Type B pancreatic cell (in vitro differentiated cells): ENCODE results near the gene EPHB1. TPM values are rescaled to one million over a fixed set of nuclear protein-coding genes. Genes with fewer than 3 reads are reported as not detected.

Experiments used
- DNase-seq: peaks from one replicate; pipeline ENCODE4 v3.0.0; 2021; ENCODE audit warnings: mixed read lengths; ENCODE audit not compliant: unreplicated experiment; ENCODE audit errors: extremely low spot score
- H3K27ac Mint-ChIP-seq: 2 replicates; pipeline ENCODE4 v1.8.0; 2021; ENCODE audit warnings: mild to moderate bottlenecking, mixed read lengths
- H3K27me3 Mint-ChIP-seq: 2 replicates; pipeline ENCODE4 v1.8.0; 2021; ENCODE audit warnings: mixed read lengths
- H3K36me3 Mint-ChIP-seq: 2 replicates; pipeline ENCODE4 v1.8.0; 2021; ENCODE audit warnings: mixed read lengths
- H3K4me1 Mint-ChIP-seq: one replicate; pipeline ENCODE4 v1.8.0; 2021; ENCODE audit warnings: mixed read lengths; ENCODE audit not compliant: unreplicated experiment
- H3K4me3 Mint-ChIP-seq: 2 replicates; pipeline ENCODE4 v1.8.0; 2021; ENCODE audit warnings: mild to moderate bottlenecking, mixed read lengths
- H3K9me3 Mint-ChIP-seq: 2 replicates; pipeline ENCODE4 v1.8.0; 2021; ENCODE audit warnings: mixed read lengths
- CTCF ChIP-seq: fragments of 200-600 bp; sonication (generic); conservative IDR thresholded peaks from 2 replicates; pipeline ENCODE4 v1.5.0; 2021; ENCODE audit warnings: antibody characterized with exemption, mild to moderate bottlenecking
- total RNA-seq: library from RNA; stranded (reverse); gene quantifications from 2 replicates; pipeline ENCODE4 v1.2.1, GENCODE V29; 2021; ENCODE audit warnings: low replicate concordance

The EPHB1 gene
- total RNA-seq, 1 donor from 2014 or later, result 9.1 TPM

DNA sequence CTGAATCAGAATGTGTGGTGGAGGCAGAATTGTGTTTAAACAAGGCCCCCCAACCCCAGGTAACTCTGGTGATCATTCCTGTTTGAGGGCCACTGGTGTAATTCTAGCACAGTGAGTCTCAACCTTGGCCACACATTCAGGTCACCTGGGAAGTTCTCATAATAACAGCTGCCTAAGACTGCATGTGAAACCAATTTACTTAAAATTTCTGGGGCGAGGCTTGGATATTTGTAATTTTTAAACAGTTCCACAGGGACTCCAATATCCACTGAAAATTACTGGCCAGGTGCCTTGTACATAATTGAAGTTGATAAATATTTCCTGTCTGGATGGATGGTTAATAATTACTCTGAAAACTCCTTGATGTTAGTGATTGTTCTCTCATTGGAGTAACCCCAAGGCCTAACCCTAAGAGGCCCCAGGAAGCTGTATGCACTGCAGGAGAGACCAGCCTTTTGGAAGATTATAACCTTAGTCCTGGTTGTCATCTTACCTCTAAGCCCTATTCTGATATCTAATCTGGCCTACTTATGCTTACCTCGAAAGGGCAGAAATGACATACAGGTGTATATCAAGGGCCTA lies 25.7 kb upstream of the EPHB1 start:
- Mint-ChIP-seq H3K4me1 (peaks cover 8% of the 10 kb centered on the region), H3K27ac (no peak overlapping the region), H3K36me3 (no peaks in the 10 kb centered on the region), H3K27me3 (peaks cover 23% of the 10 kb centered on the region), H3K4me3 (no peak overlapping the region), H3K9me3 (no peaks in the 10 kb centered on the region)
- TF ChIP-seq CTCF, result no peak
- DNase-seq, result no peak

DNA sequence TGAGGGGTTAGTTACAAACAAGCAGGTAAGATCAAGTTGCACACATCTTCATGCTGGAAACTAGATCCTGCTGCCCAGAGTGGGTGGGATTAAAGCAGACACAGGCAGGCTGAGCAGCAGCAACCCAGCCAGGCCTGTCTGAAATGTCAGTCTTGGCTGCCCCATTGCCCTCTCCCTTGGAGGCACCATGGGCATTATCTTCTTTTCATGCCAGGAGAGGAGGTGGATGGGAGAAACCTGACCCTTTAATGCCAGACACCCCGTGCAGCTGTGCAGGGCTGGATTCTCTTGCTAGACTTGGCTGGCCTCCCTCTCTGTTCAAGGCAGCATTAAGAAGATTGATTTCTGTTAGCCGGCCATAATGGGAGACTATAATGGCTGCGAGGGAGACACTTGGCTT lies 23.0 kb upstream of the EPHB1 start:
- Mint-ChIP-seq H3K4me1 (peaks cover 8% of the 10 kb centered on the region), H3K27me3 (peaks cover 23% of the 10 kb centered on the region), H3K36me3 (no peaks in the 10 kb centered on the region), H3K4me3 (no peak overlapping the region), H3K9me3 (no peaks in the 10 kb centered on the region), H3K27ac (no peak overlapping the region)
- no peak for DNase-seq
- TF ChIP-seq CTCF, result no peak

GRCh38 chr3:134772591-134772990 lies 22.5 kb upstream of the EPHB1 start:
- H3K4me3 Mint-ChIP-seq, result no peak overlapping the region
- H3K36me3 Mint-ChIP-seq, result no peaks in the 10 kb centered on the region
- no peaks in the 10 kb centered on the region for H3K9me3 Mint-ChIP-seq
- H3K27me3 Mint-ChIP-seq, result peaks cover 23% of the 10 kb centered on the region
- peaks cover 8% of the 10 kb centered on the region for H3K4me1 Mint-ChIP-seq
- no peak for DNase-seq
- TF ChIP-seq CTCF, result no peak
- H3K27ac Mint-ChIP-seq, result no peak overlapping the region

- Mint-ChIP-seq H3K36me3 (no peaks in the 10 kb centered on the region), H3K27me3 (peaks cover 20% of the 10 kb centered on the region), H3K4me3 (no peak overlapping the region), H3K27ac (no peak overlapping the region), H3K4me1 (no peaks in the 10 kb centered on the region), H3K9me3 (no peaks in the 10 kb centered on the region)
- peak; percentile 20 for DNase-seq
- no peak for TF ChIP-seq CTCF
Measured at GRCh38 chr3:134775831-134776230, 19.2 kb upstream of the EPHB1 start.

- H3K27ac Mint-ChIP-seq, result no peak overlapping the region
Measured at GRCh38 chr3:134776518-134776917, 18.5 kb upstream of the EPHB1 start.

More at GRCh38 chr3:134776518-134776917, 18.5 kb upstream of the EPHB1 start:
- TF ChIP-seq CTCF, result no peak
- Mint-ChIP-seq H3K4me1 (no peaks in the 10 kb centered on the region), H3K4me3 (no peak overlapping the region), H3K9me3 (no peaks in the 10 kb centered on the region), H3K27me3 (peaks cover 20% of the 10 kb centered on the region), H3K36me3 (no peaks in the 10 kb centered on the region)
- peak; percentile 20 for DNase-seq
